Sigmoid colon (tissue), 4 donors: ENCODE data around the gene CCDC85C.

Source experiments
- CTCF ChIP-seq, 4 experiments: fragments of 450-650 bp in 3 of 4; fragments of 200-600 bp in 1 of 4; IDR thresholded peaks; one replicate each; pipeline ENCODE4 v1.5.1; 2016 to 2019; ENCODE audit warnings: antibody characterized with exemption in 4 of 4, mild to moderate bottlenecking in 3 of 4, moderate library complexity in 2 of 4
- EP300 ChIP-seq, 4 donors: sonication (generic); formaldehyde crosslinking; IDR thresholded peaks; one replicate each; pipeline ENCODE4 v1.6.1; 2017; ENCODE audit warnings: antibody characterized with exemption in 4 of 4
- POLR2A ChIP-seq, 2 donors: fragments of 450-650 bp; IDR thresholded peaks; one replicate each; pipeline ENCODE4 v1.6.1; 2016; ENCODE audit warnings: antibody characterized with exemption in 2 of 2, mild to moderate bottlenecking in 2 of 2, moderate library complexity in 2 of 2

GRCh38 chr14:99522025-99522401, 82.0 kb downstream of the CCDC85C start:
- TF ChIP-seq POLR2A (IDR thresholded peaks at IDR 0.05) (no peak), CTCF (IDR thresholded peaks at IDR 0.05) (no peak), EP300 (IDR thresholded peaks at IDR 0.05) (no peak)
